ENCODE results near the gene SH3PXD2A.
A peak's percentile ranks its signal among the peaks of the same experiment; 100 is the strongest.
"Not testable (repeated sequence)": the region's sequence is repeated elsewhere in the genome, so short reads cannot be mapped to it uniquely, and the experiment has no call there.

Gene SH3PXD2A

GRCh38 chr10:103620352-103620740 is 235.0 kb downstream of the SH3PXD2A start:
- no peak for DNase-seq (ENCODE audit: low read depth)

- DNase-seq (ENCODE audit: low read depth), result no peak
These were observed 235.7 kb downstream of the SH3PXD2A start for GRCh38 chr10:103619424-103620351.

GRCh38 chr10:103618575-103619423 is 236.6 kb downstream of the SH3PXD2A start:
- peak; percentile 76 for DNase-seq (ENCODE audit: low read depth)

- DNase-seq (ENCODE audit: low read depth), result no peak
These were observed 237.6 kb downstream of the SH3PXD2A start for GRCh38 chr10:103617602-103618385.

- DNase-seq (ENCODE audit: low read depth), result peak; percentile 96
These were observed 238.4 kb downstream of the SH3PXD2A start for GRCh38 chr10:103616705-103617601.

- no peak for DNase-seq (ENCODE audit: low read depth)
These were observed 240.8 kb downstream of the SH3PXD2A start for GRCh38 chr10:103614306-103615158.

- DNase-seq (ENCODE audit: low read depth), result no peak
These were observed 241.8 kb downstream of the SH3PXD2A start for GRCh38 chr10:103613616-103614015.

- DNase-seq (ENCODE audit: low read depth), result peak; percentile 70
These were observed 242.7 kb downstream of the SH3PXD2A start for GRCh38 chr10:103612462-103613365.

GRCh38 chr10:103610921-103611511 is 244.4 kb downstream of the SH3PXD2A start:
- no peak for DNase-seq (ENCODE audit: low read depth)

GRCh38 chr10:103610083-103610472 is 245.3 kb downstream of the SH3PXD2A start:
- DNase-seq (ENCODE audit: low read depth), result no peak

- no peak for DNase-seq (ENCODE audit: low read depth)
These were observed 245.9 kb downstream of the SH3PXD2A start for GRCh38 chr10:103609231-103610082.

- not testable (repeated sequence) for DNase-seq (ENCODE audit: low read depth)
These were observed 247.3 kb downstream of the SH3PXD2A start for GRCh38 chr10:103608056-103608455.

GRCh38 chr10:103607051-103607450 is 248.3 kb downstream of the SH3PXD2A start:
- not testable (repeated sequence) for DNase-seq (ENCODE audit: low read depth)

- DNase-seq (ENCODE audit: low read depth), result not testable (repeated sequence)
These were observed 249.3 kb downstream of the SH3PXD2A start for GRCh38 chr10:103606097-103606438.

GRCh38 chr10:103605359-103606096 is 249.8 kb downstream of the SH3PXD2A start:
- DNase-seq (ENCODE audit: low read depth), result peak; percentile 64

GRCh38 chr10:103603382-103603781 is 252.0 kb downstream of the SH3PXD2A start:
- DNase-seq (ENCODE audit: low read depth), result no peak

- DNase-seq (ENCODE audit: low read depth), result no peak
These were observed 252.6 kb downstream of the SH3PXD2A start for GRCh38 chr10:103602852-103603155.
